ENCODE results near the gene CDADC1. TPM values are rescaled to one million over a fixed set of nuclear protein-coding genes. Genes with fewer than 3 reads are reported as not detected.

The CDADC1 gene
- total and polyA plus RNA-seq, 2 of the 13 experiments (the other 11 are each of a cell fraction or from before 2014, with no cell fraction given), result 2.4 to 9.0 TPM

GRCh38 chr13:49213997-49214916 is 33.5 kb upstream of the CDADC1 start (continued):
- no peak for TF ChIP-seq LRRFIP1 (CRISPR knock-in tag; conservative IDR thresholded peaks at IDR 0.05)
- no peak for TF ChIP-seq ZMAT5 (CRISPR knock-in tag; IDR thresholded peaks at IDR 0.05; ENCODE audit: borderline replicate concordance, low read depth)
- TF ChIP-seq ZBTB38 (CRISPR knock-in tag; IDR thresholded peaks at IDR 0.05), result no peak
- TF ChIP-seq SP1 (IDR thresholded peaks at IDR 0.05), result no peak
- no peak for TF ChIP-seq SP1 (CRISPR knock-in tag; IDR thresholded peaks at IDR 0.05)
- TF ChIP-seq ZNF552 (CRISPR knock-in tag; IDR thresholded peaks at IDR 0.05; ENCODE audit: borderline replicate concordance), result no peak
- 0 out of 2 replicates have a peak, but pooled peaks have one; percentile 6 for TF ChIP-seq ZNF281 (CRISPR knock-in tag; IDR thresholded peaks at IDR 0.05; ENCODE audit: borderline replicate concordance)
- no peak for TF ChIP-seq NCOA1 (CRISPR knock-in tag; IDR thresholded peaks at IDR 0.05)
- TF ChIP-seq ZNF646 (CRISPR knock-in tag; IDR thresholded peaks at IDR 0.05), result no peak
- TF ChIP-seq NFKBIZ (CRISPR knock-in tag; IDR thresholded peaks at IDR 0.05), result no peak
- no peak for TF ChIP-seq MED13 (CRISPR knock-in tag; IDR thresholded peaks at IDR 0.05)
- no peak for TF ChIP-seq MEIS1 (CRISPR knock-in tag; IDR thresholded peaks at IDR 0.05; ENCODE audit: borderline replicate concordance)
- 0 out of 2 replicates have a peak, but pooled peaks have one; percentile 44 for TF ChIP-seq DMAP1 (CRISPR knock-in tag; IDR thresholded peaks at IDR 0.05)
- TF ChIP-seq ZNF670 (CRISPR knock-in tag; IDR thresholded peaks at IDR 0.05; ENCODE audit: borderline replicate concordance), result peak; percentile 63; the same call in 1 of the 2 replicates
- TF ChIP-seq HIVEP1 (CRISPR knock-in tag; IDR thresholded peaks at IDR 0.05), result no peak
- TF ChIP-seq, protein P1, sequence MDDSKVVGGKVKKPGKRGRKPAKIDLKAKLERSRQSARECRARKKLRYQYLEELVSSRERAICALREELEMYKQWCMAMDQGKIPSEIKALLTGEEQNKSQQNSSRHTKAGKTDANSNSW (CRISPR knock-in tag; IDR thresholded peaks at IDR 0.05; ENCODE audit: borderline replicate concordance), result no peak

All from HepG2 (cell line).